Measurements from ENCODE around the gene TSSC4.

GRCh38 chr11:2410616-2411015 lies 10.1 kb downstream of the TSSC4 start:
- TF ChIP-seq CTCF (IDR thresholded peaks at IDR 0.05) (no peak), POLR2AphosphoS5 (IDR thresholded peaks at IDR 0.05) (no peak), POLR2A (IDR thresholded peaks at IDR 0.05) (no peak), EP300 (IDR thresholded peaks at IDR 0.05) (no peak)
